Effector CD8-positive, alpha-beta T cell (primary cell): ENCODE measurements around the gene GIMD1.
"Not testable (repeated sequence)": the region's sequence is repeated elsewhere in the genome, so short reads cannot be mapped to it uniquely, and the experiment has no call there.

ENCODE experiments used
- DNase-seq: peaks from one replicate; lab custom pipeline; 2025; lab: John Stamatoyannopoulos, UW

Gene GIMD1

DNA sequence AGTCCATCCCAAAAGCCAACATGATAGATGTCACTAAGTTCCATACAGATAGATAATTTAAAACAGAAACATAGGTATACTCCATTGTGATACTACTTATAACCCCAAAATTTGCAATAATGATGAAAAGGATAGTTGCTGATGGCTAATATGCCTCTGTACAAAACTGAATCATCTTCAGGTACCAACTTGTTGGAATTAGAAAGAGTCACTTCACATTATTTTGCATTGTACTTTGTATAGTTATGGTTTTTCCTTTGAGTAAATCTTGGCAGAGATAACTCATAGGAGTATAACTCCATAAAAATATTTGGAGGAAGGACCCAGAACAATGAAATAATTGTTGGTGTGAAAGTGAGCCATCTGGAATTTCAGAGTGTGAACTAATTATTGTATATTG lies 17.6 kb downstream of the GIMD1 start:
- DNase-seq = no peak

GRCh38 chr4:106347167-106347566 lies 21.4 kb downstream of the GIMD1 start:
- no peak for DNase-seq

GRCh38 chr4:106344647-106344970 lies 24.0 kb downstream of the GIMD1 start:
- no peak for DNase-seq

DNA sequence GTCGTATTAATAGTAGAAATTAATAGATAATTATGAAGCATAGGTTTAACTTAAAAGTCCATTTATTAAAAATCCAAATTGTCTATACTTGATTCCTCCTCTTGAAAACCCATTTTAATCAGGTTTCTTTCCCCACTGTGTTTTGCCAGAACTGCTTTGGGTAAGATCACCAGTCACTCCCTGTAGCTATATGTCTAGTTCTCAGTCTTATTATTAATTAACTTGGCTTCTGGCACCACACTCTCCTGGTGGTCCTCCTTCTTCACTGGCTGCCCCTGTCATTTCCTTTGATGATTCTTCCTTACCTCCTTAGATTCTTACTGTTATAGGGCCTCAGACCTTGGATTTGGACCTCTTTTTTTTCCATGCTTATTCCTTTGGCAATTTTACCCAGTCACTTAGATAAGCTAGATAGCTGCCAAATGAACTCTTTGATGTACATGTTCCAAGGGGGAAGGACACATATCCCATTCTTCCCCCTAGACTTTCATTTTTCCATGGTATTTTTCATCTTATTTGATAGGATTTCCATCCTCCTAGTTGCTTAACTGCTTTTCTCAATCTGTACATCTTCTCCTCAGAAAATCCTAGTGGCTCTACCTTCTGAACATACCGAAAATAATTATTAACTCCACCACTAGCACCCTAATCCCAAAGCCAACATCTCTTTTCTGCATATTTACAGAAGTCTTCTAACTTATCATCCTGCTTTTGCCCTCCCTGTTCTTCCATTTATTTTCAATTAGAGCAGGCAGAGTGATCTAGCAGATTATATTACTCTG lies 24.5 kb downstream of the GIMD1 start:
- no peak for DNase-seq

DNA sequence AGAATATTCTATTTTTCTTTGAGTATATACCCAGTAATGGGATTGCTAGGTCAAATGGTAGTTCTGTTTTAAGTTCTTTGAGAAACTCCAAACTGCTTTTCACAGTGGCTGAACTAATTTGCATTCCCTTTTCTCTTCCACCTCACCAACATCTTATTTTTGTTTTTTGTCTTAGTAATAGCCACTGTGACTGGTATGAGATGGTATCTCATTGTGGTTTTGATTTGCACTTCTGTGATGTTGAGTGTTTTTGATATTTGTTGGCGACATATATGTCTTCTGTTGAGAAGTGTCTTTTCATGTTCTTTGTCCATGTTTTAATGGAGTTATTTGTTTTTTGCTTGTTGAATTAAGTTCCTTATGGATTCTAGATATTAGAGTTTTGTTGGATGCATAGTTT lies 27.8 kb downstream of the GIMD1 start:
- no peak for DNase-seq

GRCh38 chr4:106339431-106339830 lies 29.1 kb downstream of the GIMD1 start:
- no peak for DNase-seq

DNA sequence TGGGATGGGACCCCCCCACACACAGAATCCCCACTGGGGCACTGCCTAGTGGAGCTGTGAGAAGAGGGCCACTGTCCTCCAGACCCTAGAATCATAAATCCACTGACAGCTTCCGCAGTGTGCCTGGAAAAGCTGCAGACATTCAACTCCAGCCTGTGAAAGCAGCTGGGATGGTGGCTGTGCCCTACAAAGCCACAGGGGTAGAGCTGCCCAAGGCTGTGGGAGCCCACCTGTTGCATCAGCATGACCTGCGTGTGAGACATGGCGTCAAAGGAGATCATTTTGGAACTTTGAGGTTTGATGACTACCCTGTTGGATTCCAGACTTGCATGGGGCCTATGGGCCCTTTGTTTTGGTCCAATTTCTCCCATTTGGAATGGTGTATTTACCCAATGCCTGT lies 29.9 kb downstream of the GIMD1 start:
- no peak for DNase-seq

GRCh38 chr4:106337916-106338315 lies 30.7 kb downstream of the GIMD1 start:
- no peak for DNase-seq

DNA sequence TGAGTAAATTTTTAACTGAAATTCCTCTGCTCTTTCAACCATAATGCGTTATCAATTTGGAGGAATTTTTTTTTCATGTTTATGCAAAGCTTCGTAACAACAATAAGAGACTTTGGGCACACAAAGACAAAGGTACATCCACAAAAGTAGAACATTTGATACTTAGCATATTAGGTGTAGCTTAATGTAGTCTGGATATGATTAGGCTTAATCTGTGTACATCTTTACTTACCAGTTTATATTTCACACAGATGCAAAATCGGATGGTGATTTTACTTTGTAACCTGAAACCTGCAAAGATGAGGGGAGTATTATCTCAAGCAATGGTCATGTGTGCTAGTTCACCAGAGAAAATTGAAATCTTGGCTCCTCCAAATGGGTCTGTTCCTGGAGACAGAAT lies 32.0 kb downstream of the GIMD1 start:
- no peak for DNase-seq

DNA sequence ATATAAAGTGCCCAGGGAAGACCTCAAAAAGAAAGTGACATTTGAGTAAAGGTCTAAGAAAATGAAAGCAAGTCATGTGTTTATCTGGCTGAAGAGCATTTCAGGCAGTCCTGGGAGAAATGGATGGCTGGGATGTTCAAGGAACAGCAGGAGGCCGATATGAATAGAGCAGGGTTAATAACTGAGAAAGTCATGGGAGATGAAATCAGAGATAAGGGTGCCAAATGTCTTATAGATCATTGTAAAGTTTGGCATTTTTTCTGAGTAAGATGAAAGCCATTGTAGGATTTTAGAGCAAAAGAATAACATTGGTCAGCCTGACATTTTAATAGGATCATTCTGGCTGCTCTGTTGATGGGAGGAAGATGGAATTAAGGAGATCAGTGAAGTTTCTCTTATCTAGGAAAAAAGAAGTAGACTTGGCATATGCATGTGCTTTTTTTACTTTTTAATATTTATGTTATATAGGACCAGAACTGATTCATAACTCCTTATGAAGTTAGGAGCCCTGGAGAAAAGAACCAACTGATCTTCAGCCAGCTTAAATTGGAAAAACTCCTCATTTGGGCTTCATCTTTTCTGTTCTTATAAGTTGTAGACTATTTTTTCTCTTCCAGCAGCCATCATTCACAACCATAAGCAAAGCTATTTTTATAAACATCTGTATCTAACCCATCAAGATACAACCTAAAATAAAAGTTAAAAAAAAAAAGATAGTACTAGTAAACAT lies 33.7 kb downstream of the GIMD1 start:
- DNase-seq = no peak

- DNase-seq = no peak
Observed at GRCh38 chr4:106333186-106333585, 35.4 kb downstream of the GIMD1 start.

GRCh38 chr4:106329041-106329618 lies 39.4 kb downstream of the GIMD1 start:
- no peak for DNase-seq

DNA sequence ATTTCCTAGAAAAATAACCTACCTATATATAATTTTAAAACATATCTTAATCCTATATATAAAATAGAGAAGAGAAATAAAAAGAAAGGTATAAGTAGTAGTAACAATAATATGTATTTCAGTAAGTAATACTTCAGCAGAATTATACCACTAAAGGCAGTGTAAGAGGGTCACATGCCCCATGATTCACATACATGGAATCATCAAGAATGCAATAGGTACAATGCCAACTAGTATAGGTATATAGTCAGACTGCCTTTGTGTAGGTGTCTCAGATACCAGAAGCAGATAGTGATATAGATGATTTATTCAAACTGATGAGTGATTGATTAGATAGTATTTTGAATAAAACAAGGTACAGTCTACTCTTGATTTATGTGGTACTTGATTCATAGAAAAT lies 42.8 kb downstream of the GIMD1 start:
- DNase-seq = no peak

DNA sequence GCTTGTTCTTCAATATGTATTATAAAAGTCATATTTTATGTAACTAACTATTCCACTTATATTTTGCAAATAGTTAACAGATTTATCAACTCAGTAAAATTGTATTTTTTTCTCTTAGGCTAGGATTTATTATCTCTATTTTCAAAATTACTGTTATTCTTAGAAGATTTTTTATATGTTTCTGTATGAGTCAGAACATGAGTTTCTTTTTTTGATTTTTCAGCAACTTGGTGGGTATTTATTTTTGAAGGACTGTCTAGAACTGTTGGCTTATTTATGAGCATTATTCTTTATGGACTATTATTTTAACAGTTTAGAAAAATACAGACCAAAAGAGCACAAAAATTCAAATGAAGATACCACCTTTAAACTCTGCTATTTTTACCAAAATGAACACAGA lies 45.5 kb downstream of the GIMD1 start:
- no peak for DNase-seq

DNA sequence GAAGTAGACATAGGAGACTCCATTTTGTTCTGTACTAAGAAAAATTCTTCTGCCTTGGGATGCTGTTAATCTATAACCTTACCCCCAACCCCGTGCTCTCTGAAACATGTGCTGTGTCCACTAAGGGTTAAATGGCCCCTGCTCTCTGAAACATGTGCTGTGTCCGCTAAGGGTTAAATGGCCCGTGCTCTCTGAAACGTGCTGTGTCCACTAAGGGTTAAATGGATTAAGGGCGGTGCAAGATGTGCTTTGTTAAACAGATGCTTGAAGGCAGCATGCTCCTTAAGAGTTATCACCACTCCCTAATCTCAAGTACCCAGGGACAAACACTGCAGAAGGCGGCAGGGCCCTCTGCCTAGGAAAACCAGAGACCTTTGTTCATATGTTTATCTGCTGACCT lies 46.8 kb downstream of the GIMD1 start:
- DNase-seq = not testable (repeated sequence)

- DNase-seq = not testable (repeated sequence)
Observed at GRCh38 chr4:106321168-106321567, 47.4 kb downstream of the GIMD1 start.

GRCh38 chr4:106320235-106320634 lies 48.3 kb downstream of the GIMD1 start:
- no peak for DNase-seq

DNA sequence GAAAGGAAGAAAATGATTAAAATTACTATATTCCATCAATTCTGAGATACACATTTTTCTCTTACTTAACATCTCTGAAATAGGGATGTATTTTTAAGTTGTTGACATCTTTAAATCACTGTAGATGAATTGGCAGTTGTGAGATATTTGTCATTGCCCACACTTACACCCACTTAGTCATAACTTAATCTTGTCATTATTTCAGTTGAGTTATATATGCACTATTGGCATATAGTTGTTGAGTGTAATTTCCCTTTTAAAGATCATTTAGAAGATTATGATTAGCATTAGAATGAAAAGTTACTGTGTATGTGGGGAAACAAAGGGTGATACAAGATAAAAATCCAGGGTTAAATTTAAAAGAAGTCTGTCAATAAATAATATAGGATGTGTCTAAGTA lies 50.1 kb downstream of the GIMD1 start:
- DNase-seq = no peak

- DNase-seq = no peak
Observed at GRCh38 chr4:106317815-106318214, 50.8 kb downstream of the GIMD1 start.

DNA sequence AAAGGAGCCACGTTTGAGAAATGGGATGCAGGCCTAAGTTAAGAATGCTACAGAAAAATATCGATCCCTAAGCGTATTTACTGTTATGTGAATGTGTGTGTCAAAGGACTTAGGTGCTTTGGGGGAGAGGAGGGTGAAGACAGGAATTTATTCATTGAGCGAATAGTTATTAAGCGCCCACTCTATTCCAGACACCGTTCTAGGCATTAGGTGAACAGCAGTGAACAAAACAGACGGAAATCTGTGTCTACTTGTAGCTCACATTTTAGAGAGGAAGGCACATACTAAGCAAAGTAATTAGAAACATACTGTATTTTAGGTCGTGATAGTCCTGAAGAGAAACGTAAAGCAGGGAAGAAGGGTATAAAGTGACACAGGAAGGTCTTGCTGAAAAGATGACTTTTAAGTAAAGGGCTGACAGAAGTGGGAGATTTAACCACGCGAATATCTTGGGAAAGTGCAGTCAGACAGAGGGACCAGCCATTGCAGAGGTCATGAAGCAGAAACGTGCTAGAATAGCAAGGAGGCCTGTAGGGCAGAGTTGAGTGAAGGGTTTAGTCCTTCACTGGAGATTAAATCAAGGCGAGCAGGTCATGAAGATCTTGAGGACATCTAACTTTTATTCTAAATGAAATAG lies 51.7 kb downstream of the GIMD1 start:
- DNase-seq = no peak

DNA sequence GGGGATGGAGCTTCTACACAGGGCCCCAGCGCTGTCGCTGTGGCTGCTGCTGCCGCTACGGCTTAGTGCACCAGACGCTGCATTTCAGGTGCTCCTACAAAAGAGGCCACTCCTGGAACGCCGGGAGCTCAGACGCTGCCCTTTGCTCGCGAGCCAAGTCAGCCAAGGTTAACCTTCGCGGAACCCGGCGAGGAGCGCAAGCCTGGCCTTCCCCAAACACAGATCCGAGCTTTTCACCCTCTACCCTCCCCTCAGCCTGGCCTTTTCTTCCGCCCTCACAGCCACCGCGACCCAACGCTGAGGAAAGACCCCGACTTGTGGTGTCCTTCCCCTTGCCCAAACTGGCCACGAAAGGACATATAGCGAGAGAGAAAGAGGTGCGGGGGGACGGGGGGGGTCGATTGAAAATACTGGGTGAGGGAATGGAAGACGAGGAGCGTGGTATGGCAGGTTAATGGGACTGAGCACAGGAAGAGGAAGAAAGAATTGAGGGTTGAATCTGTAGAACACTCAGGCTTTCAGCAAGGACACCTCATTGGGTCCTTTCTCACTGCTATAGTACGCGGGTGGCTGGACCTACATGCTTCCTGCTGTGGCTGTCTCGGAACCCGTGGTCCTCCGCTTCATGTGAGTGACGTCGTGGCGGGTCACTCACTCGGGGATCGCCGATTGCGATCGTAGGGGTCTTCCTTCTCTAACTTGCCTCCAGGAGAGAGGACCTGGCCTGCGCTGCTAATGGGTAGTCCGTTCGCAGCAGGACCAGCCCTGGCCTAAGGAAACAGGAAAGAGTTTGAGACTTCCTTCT lies 52.4 kb downstream of the GIMD1 start, which contains the start of the genes AIMP1 and TBCK:
TSS of gene AIMP1 (plus strand) at position 583 of the 805 bp plus-strand sequence. CDS start 8,460 bp downstream, outside the sequence.
TSS of gene TBCK (minus strand) at position 242 of the 805 bp plus-strand sequence. CDS start 7,249 bp downstream, outside the sequence.
- DNase-seq = peak; percentile 78
